GM12878 (cell line): ENCODE measurements around the gene ARHGAP44.

Experiments used
- CHD2 ChIP-seq: IDR thresholded peaks from 2 replicates; pipeline ENCODE4 v1.6.1; 2011; ENCODE audit warnings: low read depth, low read length, improper control_type of control experiment, borderline replicate concordance
- EP300 ChIP-seq, 2 experiments: fragments of 150-350 bp in 1 of 2; IDR thresholded peaks; 2 replicates each; pipeline ENCODE4 v1.6.1; 2011 to 2012; ENCODE audit warnings: low read depth in 2 of 2, low read length in 2 of 2, borderline replicate concordance in 1 of 2, improper control_type of control experiment in 1 of 2, inconsistent platforms in 1 of 2; ENCODE audit not compliant: control insufficient read depth in 1 of 2
- HDAC6 ChIP-seq: fragments of 200-600 bp; sonication (generic); IDR thresholded peaks from one replicate; pipeline ENCODE4 v1.8.0; 2017; ENCODE audit warnings: antibody characterized with exemption; ENCODE audit not compliant: unreplicated experiment
- NR2C1 ChIP-seq: fragments of 450-650 bp; IDR thresholded peaks from 2 replicates; pipeline ENCODE4 v1.6.1; 2017; ENCODE audit warnings: antibody characterized with exemption, mild to moderate bottlenecking, moderate library complexity
- NR2C2 ChIP-seq: IDR thresholded peaks from 2 replicates; pipeline ENCODE4 v1.6.1; 2011; ENCODE audit warnings: borderline replicate concordance, low read depth; ENCODE audit not compliant: control insufficient read depth, insufficient read length
- NRF1 ChIP-seq: conservative IDR thresholded peaks from 2 replicates; pipeline ENCODE4 v1.6.1; 2011; ENCODE audit warnings: mild to moderate bottlenecking, low read depth, low read length, improper control_type of control experiment
- TCF7 ChIP-seq: IDR thresholded peaks from 2 replicates; pipeline ENCODE4 v1.6.1; 2014; ENCODE audit warnings: antibody characterized with exemption, borderline replicate concordance
- ZNF24 ChIP-seq: fragments of 450-650 bp; IDR thresholded peaks from 2 replicates; pipeline ENCODE4 v1.6.1; 2017; ENCODE audit warnings: antibody characterized with exemption, mild to moderate bottlenecking
- TF ChIP-seq, protein P1 (sequence below), 3 experiments: IDR thresholded peaks in 2 of 3; conservative IDR thresholded peaks in 1 of 3; 2 replicates each; pipeline ENCODE4 v1.5.1; 2011; ENCODE audit warnings: low read depth in 3 of 3, low read length in 3 of 3, mild to moderate bottlenecking in 3 of 3, control low read depth in 2 of 3, moderate library complexity in 2 of 3, inconsistent platforms in 1 of 3, mixed read lengths in 1 of 3; ENCODE audit not compliant: control insufficient read depth in 2 of 3, insufficient read depth in 1 of 3; ENCODE audit errors: extremely low read depth in 1 of 3
- TF ChIP-seq, protein P2 (sequence below): IDR thresholded peaks from 2 replicates; pipeline ENCODE4 v1.6.1; 2011; ENCODE audit warnings: low read depth, low read length, improper control_type of control experiment, borderline replicate concordance

- TF ChIP-seq, protein P1, sequence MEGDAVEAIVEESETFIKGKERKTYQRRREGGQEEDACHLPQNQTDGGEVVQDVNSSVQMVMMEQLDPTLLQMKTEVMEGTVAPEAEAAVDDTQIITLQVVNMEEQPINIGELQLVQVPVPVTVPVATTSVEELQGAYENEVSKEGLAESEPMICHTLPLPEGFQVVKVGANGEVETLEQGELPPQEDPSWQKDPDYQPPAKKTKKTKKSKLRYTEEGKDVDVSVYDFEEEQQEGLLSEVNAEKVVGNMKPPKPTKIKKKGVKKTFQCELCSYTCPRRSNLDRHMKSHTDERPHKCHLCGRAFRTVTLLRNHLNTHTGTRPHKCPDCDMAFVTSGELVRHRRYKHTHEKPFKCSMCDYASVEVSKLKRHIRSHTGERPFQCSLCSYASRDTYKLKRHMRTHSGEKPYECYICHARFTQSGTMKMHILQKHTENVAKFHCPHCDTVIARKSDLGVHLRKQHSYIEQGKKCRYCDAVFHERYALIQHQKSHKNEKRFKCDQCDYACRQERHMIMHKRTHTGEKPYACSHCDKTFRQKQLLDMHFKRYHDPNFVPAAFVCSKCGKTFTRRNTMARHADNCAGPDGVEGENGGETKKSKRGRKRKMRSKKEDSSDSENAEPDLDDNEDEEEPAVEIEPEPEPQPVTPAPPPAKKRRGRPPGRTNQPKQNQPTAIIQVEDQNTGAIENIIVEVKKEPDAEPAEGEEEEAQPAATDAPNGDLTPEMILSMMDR (IDR thresholded peaks at IDR 0.05 in 2 of 3, conservative IDR thresholded peaks at IDR 0.05 in 1 of 3; ENCODE audit: control insufficient read depth in 2 of 3, extremely low read depth in 1 of 3, insufficient read depth in 1 of 3, low read depth in 3 of 3, low read length in 3 of 3): no peak
- TF ChIP-seq NR2C2 (no peak), EP300 (IDR thresholded peaks at IDR 0.05; ENCODE audit: borderline replicate concordance in 1 of 2, control insufficient read depth in 1 of 2, low read depth in 2 of 2, low read length in 2 of 2) (no peak), CHD2 (no peak), TCF7 (no peak), HDAC6 (no peak), NR2C1 (no peak), ZNF24 (no peak), NRF1 (no peak)
- TF ChIP-seq, protein P2, sequence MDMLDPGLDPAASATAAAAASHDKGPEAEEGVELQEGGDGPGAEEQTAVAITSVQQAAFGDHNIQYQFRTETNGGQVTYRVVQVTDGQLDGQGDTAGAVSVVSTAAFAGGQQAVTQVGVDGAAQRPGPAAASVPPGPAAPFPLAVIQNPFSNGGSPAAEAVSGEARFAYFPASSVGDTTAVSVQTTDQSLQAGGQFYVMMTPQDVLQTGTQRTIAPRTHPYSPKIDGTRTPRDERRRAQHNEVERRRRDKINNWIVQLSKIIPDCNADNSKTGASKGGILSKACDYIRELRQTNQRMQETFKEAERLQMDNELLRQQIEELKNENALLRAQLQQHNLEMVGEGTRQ: no peak
These were observed 121.9 kb downstream of the ARHGAP44 start for GRCh38 chr17:12911239-12911638.
